ENCODE results near the gene ALOX5. TPM values are rescaled to one million over a fixed set of nuclear protein-coding genes. Genes with fewer than 3 reads are reported as not detected.

The ALOX5 gene
- total RNA-seq, 6 donors from 2014 or later: 113 to 686 (median 280) TPM

DNA sequence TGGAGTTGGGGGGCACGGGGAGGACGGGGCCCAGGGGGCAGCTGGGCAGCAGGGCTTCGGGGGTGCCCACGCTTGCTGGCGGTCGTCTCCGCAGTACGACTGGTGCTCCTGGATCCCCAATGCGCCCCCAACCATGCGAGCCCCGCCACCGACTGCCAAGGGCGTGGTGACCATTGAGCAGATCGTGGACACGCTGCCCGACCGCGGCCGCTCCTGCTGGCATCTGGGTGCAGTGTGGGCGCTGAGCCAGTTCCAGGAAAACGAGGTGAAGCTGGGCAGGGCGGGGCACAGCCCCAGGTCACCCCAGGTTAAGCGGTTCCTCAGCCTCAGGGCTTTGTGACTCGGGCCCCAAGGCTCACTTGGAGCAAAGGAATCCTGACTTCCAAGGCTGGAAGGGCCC, 70.0 kb downstream of the ALOX5 start:
- WGBS, 2 donors: 94% methylated on average over 24 of the region's 24 CpGs; no CpG with 5 or more reads in 1 of the 2 donors
- DNase-seq (peak in 1 of 2 donors; percentile 79), ATAC-seq (ENCODE audit: low FRiP score in 2 of 2) (no peak)
- Histone ChIP-seq H3K9me3 (no peaks in the 10 kb centered on the region), H3K27me3 (no peaks in the 10 kb centered on the region), H3K27ac (no peak overlapping the region), H3K36me3 (no peaks in the 10 kb centered on the region), H3K4me3 (no peak overlapping the region), H3K4me1 (no peaks in the 10 kb centered on the region)
- TF ChIP-seq POLR2AphosphoS5 (IDR thresholded peaks at IDR 0.05) (no peak), POLR2A (IDR thresholded peaks at IDR 0.05) (no peak), EP300 (IDR thresholded peaks at IDR 0.05) (no peak)
- TF ChIP-seq, protein P1, sequence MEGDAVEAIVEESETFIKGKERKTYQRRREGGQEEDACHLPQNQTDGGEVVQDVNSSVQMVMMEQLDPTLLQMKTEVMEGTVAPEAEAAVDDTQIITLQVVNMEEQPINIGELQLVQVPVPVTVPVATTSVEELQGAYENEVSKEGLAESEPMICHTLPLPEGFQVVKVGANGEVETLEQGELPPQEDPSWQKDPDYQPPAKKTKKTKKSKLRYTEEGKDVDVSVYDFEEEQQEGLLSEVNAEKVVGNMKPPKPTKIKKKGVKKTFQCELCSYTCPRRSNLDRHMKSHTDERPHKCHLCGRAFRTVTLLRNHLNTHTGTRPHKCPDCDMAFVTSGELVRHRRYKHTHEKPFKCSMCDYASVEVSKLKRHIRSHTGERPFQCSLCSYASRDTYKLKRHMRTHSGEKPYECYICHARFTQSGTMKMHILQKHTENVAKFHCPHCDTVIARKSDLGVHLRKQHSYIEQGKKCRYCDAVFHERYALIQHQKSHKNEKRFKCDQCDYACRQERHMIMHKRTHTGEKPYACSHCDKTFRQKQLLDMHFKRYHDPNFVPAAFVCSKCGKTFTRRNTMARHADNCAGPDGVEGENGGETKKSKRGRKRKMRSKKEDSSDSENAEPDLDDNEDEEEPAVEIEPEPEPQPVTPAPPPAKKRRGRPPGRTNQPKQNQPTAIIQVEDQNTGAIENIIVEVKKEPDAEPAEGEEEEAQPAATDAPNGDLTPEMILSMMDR (IDR thresholded peaks at IDR 0.05): no peak

DNA sequence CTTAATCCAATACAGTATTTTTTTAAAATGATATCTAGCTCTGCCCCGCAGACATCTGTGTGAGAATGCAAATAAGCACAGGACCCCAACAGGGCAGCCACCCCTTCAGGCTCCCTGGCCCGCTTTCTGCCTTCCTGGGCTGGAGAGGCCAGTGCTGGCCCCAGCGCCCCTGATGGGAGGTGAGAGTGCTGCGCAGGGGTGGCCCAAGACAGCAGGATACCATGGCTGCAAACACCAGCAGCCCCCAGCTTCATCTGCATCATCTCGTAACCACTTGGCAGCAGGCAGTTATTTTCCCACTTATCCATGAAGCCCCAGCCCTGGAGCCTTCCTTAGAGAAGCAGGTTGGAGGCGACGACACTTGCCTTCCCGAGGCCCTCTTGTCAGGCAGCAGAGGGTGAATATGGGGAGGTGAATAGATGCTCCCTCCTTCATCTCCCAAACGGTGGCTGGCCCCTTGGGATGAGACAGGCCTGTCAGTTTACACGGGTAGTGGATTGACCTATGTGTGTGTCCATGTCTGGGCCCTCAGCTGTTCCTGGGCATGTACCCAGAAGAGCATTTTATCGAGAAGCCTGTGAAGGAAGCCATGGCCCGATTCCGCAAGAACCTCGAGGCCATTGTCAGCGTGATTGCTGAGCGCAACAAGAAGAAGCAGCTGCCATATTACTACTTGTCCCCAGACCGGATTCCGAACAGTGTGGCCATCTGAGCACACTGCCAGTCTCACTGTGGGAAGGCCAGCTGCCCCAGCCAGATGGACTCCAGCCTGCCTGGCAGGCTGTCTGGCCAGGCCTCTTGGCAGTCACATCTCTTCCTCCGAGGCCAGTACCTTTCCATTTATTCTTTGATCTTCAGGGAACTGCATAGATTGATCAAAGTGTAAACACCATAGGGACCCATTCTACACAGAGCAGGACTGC, 71.2 kb downstream of the ALOX5 start:
- Histone ChIP-seq H3K4me3 (no peak overlapping the region), H3K27me3 (no peaks in the 10 kb centered on the region), H3K4me1 (no peaks in the 10 kb centered on the region), H3K9me3 (no peaks in the 10 kb centered on the region), H3K27ac (no peak overlapping the region), H3K36me3 (no peaks in the 10 kb centered on the region)
- 79% methylated on average over 13 to 19 of the region's 19 CpGs for WGBS, 2 donors
- DNase-seq: no peak
- TF ChIP-seq, protein P1 (IDR thresholded peaks at IDR 0.05): no peak
- TF ChIP-seq POLR2A (IDR thresholded peaks at IDR 0.05): no peak
- no peak for TF ChIP-seq EP300 (IDR thresholded peaks at IDR 0.05)
- TF ChIP-seq POLR2AphosphoS5 (IDR thresholded peaks at IDR 0.05): no peak
- no peak for ATAC-seq (ENCODE audit: low FRiP score in 2 of 2)

DNA sequence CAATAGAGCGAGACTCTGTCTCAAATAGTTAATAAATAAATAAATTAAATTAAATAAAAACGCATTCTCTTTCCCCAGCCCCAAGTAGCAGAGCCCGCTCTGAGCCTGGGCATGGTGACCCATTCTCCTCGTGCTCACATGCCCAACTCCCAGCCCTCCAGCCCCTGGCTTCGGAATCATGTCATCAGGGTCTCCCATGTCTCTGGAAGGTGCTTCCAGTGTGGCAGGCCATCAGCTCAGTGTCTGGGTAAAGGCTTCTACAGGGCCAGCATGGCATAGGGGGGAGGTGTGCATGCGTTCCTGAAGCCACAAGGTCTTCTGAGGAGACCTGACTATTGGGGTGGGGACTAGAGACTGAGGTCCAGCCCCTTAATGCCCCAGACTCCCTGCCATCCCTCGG, 72.8 kb downstream of the ALOX5 start:
- Histone ChIP-seq H3K36me3 (no peaks in the 10 kb centered on the region), H3K27ac (no peak overlapping the region), H3K27me3 (no peaks in the 10 kb centered on the region), H3K4me1 (no peaks in the 10 kb centered on the region), H3K9me3 (no peaks in the 10 kb centered on the region), H3K4me3 (no peak overlapping the region)
- 85 to 94% methylated on average over 6 to 7 of the region's 7 CpGs for WGBS, 2 donors
- no peak for TF ChIP-seq EP300 (IDR thresholded peaks at IDR 0.05)
- no peak for TF ChIP-seq POLR2AphosphoS5 (IDR thresholded peaks at IDR 0.05)
- TF ChIP-seq POLR2A (IDR thresholded peaks at IDR 0.05): no peak
- TF ChIP-seq, protein P1 (IDR thresholded peaks at IDR 0.05): no peak
- no peak for ATAC-seq (ENCODE audit: low FRiP score in 2 of 2)
- DNase-seq: no peak

DNA sequence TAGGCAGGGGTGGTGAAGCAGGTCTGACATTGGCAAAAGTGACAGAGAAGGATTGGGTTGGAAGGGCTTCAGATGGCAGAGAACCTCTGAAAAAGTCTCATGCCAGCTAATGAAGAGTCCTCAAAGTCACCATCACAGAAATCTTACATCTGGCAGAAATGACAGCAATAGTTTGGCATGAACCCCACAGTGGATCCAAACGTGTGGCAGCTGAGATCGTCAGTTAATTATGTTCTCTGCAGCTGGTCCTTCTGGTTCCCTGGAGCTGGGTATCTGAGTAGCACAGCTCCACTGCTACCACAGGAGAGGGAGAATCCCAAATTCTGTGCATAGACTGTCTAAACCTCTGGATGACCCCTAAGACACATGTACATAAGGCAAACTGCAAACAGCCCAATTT, 73.4 kb downstream of the ALOX5 start:
- ATAC-seq (ENCODE audit: low FRiP score in 2 of 2) (no peak), DNase-seq (no peak)
- TF ChIP-seq EP300 (IDR thresholded peaks at IDR 0.05) (no peak), POLR2A (IDR thresholded peaks at IDR 0.05) (no peak), POLR2AphosphoS5 (IDR thresholded peaks at IDR 0.05) (no peak)
- TF ChIP-seq, protein P1 (IDR thresholded peaks at IDR 0.05): no peak
- WGBS, 2 donors: 63 to 75% methylated on average over 2 of the region's 2 CpGs
- Histone ChIP-seq H3K27me3 (no peaks in the 10 kb centered on the region), H3K4me3 (no peak overlapping the region), H3K4me1 (no peaks in the 10 kb centered on the region), H3K36me3 (no peaks in the 10 kb centered on the region), H3K27ac (no peak overlapping the region), H3K9me3 (no peaks in the 10 kb centered on the region)

All from upper lobe of left lung (tissue), 6 donors.